ENCODE data around the gene PTK7.

Gene PTK7

GRCh38 chr6:43090559-43090956 is 14.4 kb downstream of the PTK7 start:
- TF ChIP-seq FOXP2 (optimal IDR thresholded peaks at IDR 0.05; ENCODE audit: borderline replicate concordance, extremely low read depth, extremely low read length, insufficient read depth) (no peak), SIN3A (IDR thresholded peaks at IDR 0.05; ENCODE audit: borderline replicate concordance, insufficient read depth, low read length) (no peak), TAF1 (IDR thresholded peaks at IDR 0.05; ENCODE audit: borderline replicate concordance, insufficient read depth, low read length) (no peak), POLR2AphosphoS5 (IDR thresholded peaks at IDR 0.05; ENCODE audit: low read depth, low read length) (no peak)

- TF ChIP-seq TAF1 (IDR thresholded peaks at IDR 0.05; ENCODE audit: borderline replicate concordance, insufficient read depth, low read length) (no peak), FOXP2 (optimal IDR thresholded peaks at IDR 0.05; ENCODE audit: borderline replicate concordance, extremely low read depth, extremely low read length, insufficient read depth) (no peak), POLR2AphosphoS5 (IDR thresholded peaks at IDR 0.05; ENCODE audit: low read depth, low read length) (no peak), REST (IDR thresholded peaks at IDR 0.05; ENCODE audit: insufficient read depth in 1 of 2, low read depth in 2 of 2, low read length in 2 of 2) (no peak), SIN3A (IDR thresholded peaks at IDR 0.05; ENCODE audit: borderline replicate concordance, insufficient read depth, low read length) (no peak)
These were observed 14.9 kb downstream of the PTK7 start for GRCh38 chr6:43091020-43091419.

- TF ChIP-seq SIN3A (IDR thresholded peaks at IDR 0.05; ENCODE audit: borderline replicate concordance, insufficient read depth, low read length): no peak
- TF ChIP-seq FOXP2 (optimal IDR thresholded peaks at IDR 0.05; ENCODE audit: borderline replicate concordance, extremely low read depth, extremely low read length, insufficient read depth): no peak
- TF ChIP-seq POLR2AphosphoS5 (IDR thresholded peaks at IDR 0.05; ENCODE audit: low read depth, low read length): no peak
- no peak for TF ChIP-seq REST (IDR thresholded peaks at IDR 0.05; ENCODE audit: insufficient read depth in 1 of 2, low read depth in 2 of 2, low read length in 2 of 2)
These were observed 15.4 kb downstream of the PTK7 start for GRCh38 chr6:43091436-43091991.

- TF ChIP-seq SIN3A (IDR thresholded peaks at IDR 0.05; ENCODE audit: borderline replicate concordance, insufficient read depth, low read length): no peak
- no peak for TF ChIP-seq REST (IDR thresholded peaks at IDR 0.05; ENCODE audit: insufficient read depth in 1 of 2, low read depth in 2 of 2, low read length in 2 of 2)
- no peak for TF ChIP-seq POLR2AphosphoS5 (IDR thresholded peaks at IDR 0.05; ENCODE audit: low read depth, low read length)
- no peak for TF ChIP-seq TAF1 (IDR thresholded peaks at IDR 0.05; ENCODE audit: borderline replicate concordance, insufficient read depth, low read length)
- no peak for TF ChIP-seq FOXP2 (optimal IDR thresholded peaks at IDR 0.05; ENCODE audit: borderline replicate concordance, extremely low read depth, extremely low read length, insufficient read depth)
These were observed 16.5 kb downstream of the PTK7 start for GRCh38 chr6:43092635-43093034.

GRCh38 chr6:43093436-43094289 is 17.5 kb downstream of the PTK7 start:
- TF ChIP-seq POLR2AphosphoS5 (IDR thresholded peaks at IDR 0.05; ENCODE audit: low read depth, low read length) (peak; percentile 76), SIN3A (IDR thresholded peaks at IDR 0.05; ENCODE audit: borderline replicate concordance, insufficient read depth, low read length) (no peak), TAF1 (IDR thresholded peaks at IDR 0.05; ENCODE audit: borderline replicate concordance, insufficient read depth, low read length) (peak; percentile 65; the same call in 1 of the 2 replicates), REST (IDR thresholded peaks at IDR 0.05; ENCODE audit: insufficient read depth in 1 of 2, low read depth in 2 of 2, low read length in 2 of 2) (0 out of 4 replicates have a peak, but pooled peaks of 1 of the 2 experiments have one; percentile 51), FOXP2 (optimal IDR thresholded peaks at IDR 0.05; ENCODE audit: borderline replicate concordance, extremely low read depth, extremely low read length, insufficient read depth) (no peak)

All from PFSK-1 (cell line).